Pancreas (tissue), 10 donors: Measurements from ENCODE around the gene LMX1B. TPM values are rescaled to one million over a fixed set of nuclear protein-coding genes. Genes with fewer than 3 reads are reported as not detected.
A peak's percentile ranks its signal among the peaks of the same experiment; 100 is the strongest.

ENCODE experiments used
- ATAC-seq, 4 donors: fragments of 200-7000 bp; cut with Tn5 transposase; one replicate each; pipeline versions ENCODE4 v1.8.0 to v1.9.1; 2020; ENCODE audit warnings: mild to moderate bottlenecking in 4 of 4, moderate library complexity in 4 of 4
- DNase-seq, 6 donors: peaks; one replicate each; pipeline ENCODE4 v3.0.0-alpha.2; 2020
- FAIRE-seq: peaks from 2 replicates; lab custom pipeline; 2012; peaks lifted over from hg19 to GRCh38; lab: Jason Lieb, UNC
- H3K27ac ChIP-seq, 4 donors: fragments of 200-600 bp; sonication (generic); 1 replicate in 3 of 4; 2 replicates in 1 of 4; pipeline versions ENCODE4 v1.5.0 to v1.8.0; 2020
- H3K27me3 ChIP-seq, 4 donors: fragments of 200-600 bp; one replicate each; pipeline ENCODE4 v1.8.0; 2021
- H3K36me3 ChIP-seq, 3 donors: fragments of 200-600 bp; sonication (generic) in 1 of 3; one replicate each; pipeline versions ENCODE4 v1.5.0 to v1.8.0; 2020 to 2021
- H3K4me1 ChIP-seq, 3 donors: fragments of 200-600 bp; one replicate each; pipeline ENCODE4 v1.8.0; 2021
- H3K4me3 ChIP-seq, 4 donors: fragments of 200-600 bp; sonication (generic) in 2 of 4; one replicate each; pipeline versions ENCODE4 v1.5.0 to v1.8.0; 2020 to 2021
- H3K9me3 ChIP-seq, 4 donors: fragments of 200-600 bp; one replicate each; pipeline ENCODE4 v1.8.0; 2021
- WGBS, 2 donors: extraction: QIAGEN DNeasy Blood & Tissue Kit; methylation state at CpG; one replicate each; pipeline ENCODE4 v1.1.7; 2013; 5-methylcytosine and 5-hydroxymethylcytosine counted together
- intact Hi-C, 3 donors: fragments of 100-400 bp; cut with DNase I; formaldehyde crosslinking; loops; one replicate each; pipeline versions ENCODE4 v1.11.1 to v1.14.2; 2022
- polyA plus RNA-seq, 2 donors: library from polyadenylated mRNA; stranded (reverse); fragments of 200-250 nt; gene quantifications; one replicate each; pipeline ENCODE4 v1.2.3, GENCODE V29; 2013
- total RNA-seq, 6 donors: library from RNA; stranded (reverse); fragmentation: NEBNext Ultra II Directional in 4 of 6; extraction: Animal tissue kit (Norgen Biotek cat#: 25700) in 4 of 6; gene quantifications; one replicate each; pipeline versions ENCODE4 v1.2.1 to v1.2.4, GENCODE V29; 2021 to 2023
- TF ChIP-seq, protein P1 (sequence below), 4 donors: fragments of 200-600 bp; sonication (generic) in 3 of 4; IDR thresholded peaks; one replicate each; pipeline versions ENCODE4 v1.5.0 to v1.8.0; 2021; ENCODE audit warnings: antibody characterized with exemption in 4 of 4
- donor health status: healthy with polysubstance abuse.
- donor health status: DM: no; HTN: no; CAD: no; lungs with moderate emphysema.
- donor health status: DM: no; HTN: no; CAD: no.
- donor health status: control.
- donor health status: control.
- donor health status: Bipolar disorder and iron deficiency.
- donor health status: DM: yes; HTN: yes; CAD: no.
- donor health status: DM: no; HTN: no; CAD: no.
- donor health status: DM: no; HTN: no; CAD: no.
- donor health status: DM: yes; HTN: yes; CAD: no.

LMX1B gene
- total and polyA plus RNA-seq, 8 donors, result 0.05 to 1.2 (median 0.46) TPM

DNA sequence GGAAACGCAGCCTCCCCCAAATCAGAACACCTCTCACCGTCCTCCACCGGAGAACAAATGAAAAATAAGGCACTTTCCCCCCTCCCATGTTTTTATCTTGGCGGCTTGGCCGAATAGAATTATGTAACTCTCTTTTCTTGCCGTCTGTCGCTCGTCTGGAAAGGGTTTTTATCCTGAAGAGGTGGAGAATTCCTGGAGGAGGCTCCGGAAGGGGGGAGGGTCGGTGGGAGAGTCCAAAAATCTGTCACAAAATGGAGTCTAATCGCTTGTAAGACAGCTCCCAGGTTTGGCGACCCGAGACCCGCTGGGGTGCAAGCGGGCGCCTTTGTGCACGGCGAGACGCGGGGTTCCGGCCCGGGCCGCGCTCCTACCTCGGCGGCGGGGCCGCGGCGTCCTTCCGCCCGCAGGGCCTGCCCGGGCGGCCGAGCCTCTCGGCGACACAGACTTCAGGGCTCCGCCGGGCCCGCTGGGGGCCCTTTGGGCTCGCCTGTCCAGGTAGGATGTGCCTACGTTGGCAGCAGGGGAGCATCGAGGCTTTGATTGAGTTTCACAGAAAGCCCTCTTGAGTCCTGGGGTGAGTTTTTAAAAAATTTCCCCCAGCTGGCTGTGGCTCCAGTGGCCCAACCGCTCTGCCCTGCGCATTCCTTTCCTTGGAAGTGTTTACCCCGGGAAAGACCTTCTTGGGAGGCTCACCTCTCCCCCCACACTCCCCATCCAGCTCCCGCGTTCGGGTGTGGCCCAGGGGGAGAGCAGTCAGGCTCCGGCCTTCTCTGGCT, 5.0 kb downstream of the LMX1B start:
- no peak overlapping the region for H3K4me3 ChIP-seq
- 44 to 51% methylated on average over 47 to 50 of the region's 50 CpGs for WGBS, 2 donors
- FAIRE-seq, result no peak
- peaks cover 0 to 11% (median 5%) of the 10 kb centered on the region in 4 donors for H3K27me3 ChIP-seq
- H3K27ac ChIP-seq, result no peak overlapping the region
- TF ChIP-seq, protein P1, sequence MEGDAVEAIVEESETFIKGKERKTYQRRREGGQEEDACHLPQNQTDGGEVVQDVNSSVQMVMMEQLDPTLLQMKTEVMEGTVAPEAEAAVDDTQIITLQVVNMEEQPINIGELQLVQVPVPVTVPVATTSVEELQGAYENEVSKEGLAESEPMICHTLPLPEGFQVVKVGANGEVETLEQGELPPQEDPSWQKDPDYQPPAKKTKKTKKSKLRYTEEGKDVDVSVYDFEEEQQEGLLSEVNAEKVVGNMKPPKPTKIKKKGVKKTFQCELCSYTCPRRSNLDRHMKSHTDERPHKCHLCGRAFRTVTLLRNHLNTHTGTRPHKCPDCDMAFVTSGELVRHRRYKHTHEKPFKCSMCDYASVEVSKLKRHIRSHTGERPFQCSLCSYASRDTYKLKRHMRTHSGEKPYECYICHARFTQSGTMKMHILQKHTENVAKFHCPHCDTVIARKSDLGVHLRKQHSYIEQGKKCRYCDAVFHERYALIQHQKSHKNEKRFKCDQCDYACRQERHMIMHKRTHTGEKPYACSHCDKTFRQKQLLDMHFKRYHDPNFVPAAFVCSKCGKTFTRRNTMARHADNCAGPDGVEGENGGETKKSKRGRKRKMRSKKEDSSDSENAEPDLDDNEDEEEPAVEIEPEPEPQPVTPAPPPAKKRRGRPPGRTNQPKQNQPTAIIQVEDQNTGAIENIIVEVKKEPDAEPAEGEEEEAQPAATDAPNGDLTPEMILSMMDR (IDR thresholded peaks at IDR 0.05), result no peak
- DNase-seq, result peak in 1 of 6 donors; percentile 53
- intact Hi-C loops, result loop anchor here in 1 of 3 donors (10.0 kb wide), 1 partner anchor 166 kb away; no protein-coding TSS in a partner anchor
- H3K36me3 ChIP-seq, result no peaks in the 10 kb centered on the region
- ATAC-seq, result no peak
- no peaks in the 10 kb centered on the region for H3K9me3 ChIP-seq
- H3K4me1 ChIP-seq, result no peaks in the 10 kb centered on the region

GRCh38 chr9:126619361-126620135, 5.8 kb downstream of the LMX1B start:
- TF ChIP-seq, protein P1 (IDR thresholded peaks at IDR 0.05), result no peak
- H3K27ac ChIP-seq, result no peak overlapping the region
- peaks cover 0 to 17% (median 7%) of the 10 kb centered on the region in 4 donors for H3K27me3 ChIP-seq
- intact Hi-C loops, result loop anchor here in 1 of 3 donors (10.0 kb wide), 1 partner anchor 165 kb away; no protein-coding TSS in a partner anchor
- no peak for ATAC-seq
- no peak for FAIRE-seq
- H3K4me3 ChIP-seq, result no peak overlapping the region
- DNase-seq, result no peak
- no peaks in the 10 kb centered on the region for H3K4me1 ChIP-seq
- 61 to 72% methylated on average over 10 of the region's 10 CpGs for WGBS, 2 donors
- H3K9me3 ChIP-seq, result no peaks in the 10 kb centered on the region
- no peaks in the 10 kb centered on the region for H3K36me3 ChIP-seq

GRCh38 chr9:126620478-126620877, 6.8 kb downstream of the LMX1B start:
- Histone ChIP-seq H3K9me3 (no peaks in the 10 kb centered on the region), H3K4me3 (no peak overlapping the region), H3K27ac (no peak overlapping the region), H3K27me3 (peaks cover 0 to 23% (median 10%) of the 10 kb centered on the region in 4 donors), H3K4me1 (no peaks in the 10 kb centered on the region), H3K36me3 (no peaks in the 10 kb centered on the region)
- intact Hi-C loops, result no loop called here
- FAIRE-seq, result no peak
- 49 to 67% methylated on average over 7 of the region's 7 CpGs for WGBS, 2 donors
- ATAC-seq, result no peak
- DNase-seq, result no peak
- TF ChIP-seq, protein P1 (IDR thresholded peaks at IDR 0.05), result no peak

GRCh38 chr9:126621061-126621918, 7.6 kb downstream of the LMX1B start:
- ATAC-seq (no peak), DNase-seq (no peak), FAIRE-seq (no peak)
- TF ChIP-seq, protein P1 (IDR thresholded peaks at IDR 0.05), result no peak
- Histone ChIP-seq H3K27me3 (peaks cover 0 to 27% (median 12%) of the 10 kb centered on the region in 4 donors), H3K4me3 (no peak overlapping the region), H3K36me3 (no peaks in the 10 kb centered on the region), H3K4me1 (no peaks in the 10 kb centered on the region), H3K9me3 (no peaks in the 10 kb centered on the region), H3K27ac (no peak overlapping the region)
- intact Hi-C loops, result no loop called here
- WGBS, 2 donors, result 54 to 58% methylated on average over 15 of the region's 15 CpGs
